ENCODE measurements around the gene CROCC2. TPM values are rescaled to one million over a fixed set of nuclear protein-coding genes. Genes with fewer than 3 reads are reported as not detected.

Gene CROCC2
- total RNA-seq, 1 experiment from 2014 or later, result not detected

GRCh38 chr2:240858321-240858720, 47.8 kb upstream of the CROCC2 start:
- Histone ChIP-seq H3K27me3 (ENCODE audit: insufficient read depth, low read length) (no peaks in the 10 kb centered on the region), H3K4me3 (replicated peaks in 1 of 2; ENCODE audit: low read depth in 1 of 2, low read length in 2 of 2) (no peak overlapping the region), H3K9me3 (ENCODE audit: control insufficient read depth in 1 of 2, insufficient read depth in 1 of 2, low read depth in 1 of 2, low read length in 2 of 2) (no peaks in the 10 kb centered on the region; a peak in 2 of 4 replicates), H3K27ac (ENCODE audit: low read depth, low read length) (no peak overlapping the region), H3K9ac (ENCODE audit: low read length) (no peak overlapping the region), H4K20me1 (ENCODE audit: insufficient read depth) (no peaks in the 10 kb centered on the region), H3K79me2 (ENCODE audit: insufficient read depth, low read length) (no peaks in the 10 kb centered on the region), H2AFZ (ENCODE audit: low read depth, low read length, poor library complexity, severe bottlenecking) (no peak overlapping the region), H3K4me1 (ENCODE audit: control insufficient read depth in 1 of 2, insufficient read depth in 2 of 2, low read length in 2 of 2) (no peaks in the 10 kb centered on the region), H3K36me3 (ENCODE audit: control insufficient read depth in 1 of 2, insufficient read depth in 2 of 2, low read length in 2 of 2) (no peaks in the 10 kb centered on the region), H3K4me2 (ENCODE audit: low read length) (no peak overlapping the region), H3K9me2 (ENCODE audit: insufficient read depth) (no peaks in the 10 kb centered on the region)
- DNase-seq (ENCODE audit: low read depth, low spot score) (no peak), ATAC-seq (no peak)
- ChIA-PET POLR2A (no interaction called here), RAD21 (ENCODE audit: low non-redundant PET in 1 of 2, low total read pairs in 2 of 2, uncharacterized antibody in 2 of 2, unreplicated experiment in 2 of 2) (no interaction called here), CTCF (no interaction called here)
- no peak for TF ChIP-seq POLR2A (IDR thresholded peaks at IDR 0.05; ENCODE audit: borderline replicate concordance, extremely low read depth, insufficient read depth, insufficient read length)
- TF ChIP-seq RAD21 (IDR thresholded peaks at IDR 0.05; ENCODE audit: low read depth), result no peak
- TF ChIP-seq CBX3 (IDR thresholded peaks at IDR 0.05; ENCODE audit: low read depth), result no peak
- TF ChIP-seq EZH2phosphoT487 (IDR thresholded peaks at IDR 0.05; ENCODE audit: borderline replicate concordance), result no peak
- TF ChIP-seq MAX (IDR thresholded peaks at IDR 0.05), result no peak
- no peak for TF ChIP-seq SIN3A (IDR thresholded peaks at IDR 0.05; ENCODE audit: low read depth)
- no peak for TF ChIP-seq EGR1 (IDR thresholded peaks at IDR 0.05; ENCODE audit: low read depth)
- TF ChIP-seq ZFX (IDR thresholded peaks at IDR 0.05), result no peak
- no peak for TF ChIP-seq SP1 (IDR thresholded peaks at IDR 0.05; ENCODE audit: low read depth)
- TF ChIP-seq ATF3 (IDR thresholded peaks at IDR 0.05), result no peak
- TF ChIP-seq CEBPB (IDR thresholded peaks at IDR 0.05; ENCODE audit: low read depth), result no peak
- no peak for TF ChIP-seq TCF7L2 (IDR thresholded peaks at IDR 0.05; ENCODE audit: borderline replicate concordance, extremely low read depth, insufficient read depth, insufficient read length)
- no TSS peak for BruUV-seq (replicated peaks)
- intact Hi-C loops (cut with micrococcal nuclease), result loop anchor here (10.0 kb wide), 1 partner anchor 216 kb away; no protein-coding TSS in a partner anchor

GRCh38 chr2:240858871-240859270, 47.3 kb upstream of the CROCC2 start:
- no peaks in the 10 kb centered on the region for H4K20me1 ChIP-seq (ENCODE audit: insufficient read depth)
- ChIA-PET RAD21 (ENCODE audit: low non-redundant PET in 1 of 2, low total read pairs in 2 of 2, uncharacterized antibody in 2 of 2, unreplicated experiment in 2 of 2) (no interaction called here), POLR2A (no interaction called here), CTCF (no interaction called here)
- H3K36me3 ChIP-seq (ENCODE audit: control insufficient read depth in 1 of 2, insufficient read depth in 2 of 2, low read length in 2 of 2), result no peaks in the 10 kb centered on the region
- no peak for TF ChIP-seq EZH2phosphoT487 (IDR thresholded peaks at IDR 0.05; ENCODE audit: borderline replicate concordance)
- TF ChIP-seq ATF3 (IDR thresholded peaks at IDR 0.05), result no peak
- no peak for TF ChIP-seq YY1 (IDR thresholded peaks at IDR 0.05; ENCODE audit: extremely low read depth, insufficient replicate concordance, low read depth, low read length)
- TF ChIP-seq ZBTB33 (IDR thresholded peaks at IDR 0.05; ENCODE audit: extremely low read depth, insufficient replicate concordance, low read length), result no peak
- TF ChIP-seq SP1 (IDR thresholded peaks at IDR 0.05; ENCODE audit: low read depth), result no peak
- no peak for TF ChIP-seq POLR2A (IDR thresholded peaks at IDR 0.05; ENCODE audit: borderline replicate concordance, extremely low read depth, insufficient read depth, insufficient read length)
- no peak for TF ChIP-seq EZH2 (IDR thresholded peaks at IDR 0.05)
- no peak for ATAC-seq
- H3K9ac ChIP-seq (ENCODE audit: low read length), result no peak overlapping the region
- H3K27me3 ChIP-seq (ENCODE audit: insufficient read depth, low read length), result peaks cover 5% of the 10 kb centered on the region; the same call in 1 of the 2 replicates
- H3K9me3 ChIP-seq (ENCODE audit: control insufficient read depth in 1 of 2, insufficient read depth in 1 of 2, low read depth in 1 of 2, low read length in 2 of 2), result no peaks in the 10 kb centered on the region; a peak in 1 of 4 replicates
- no peak overlapping the region for H3K27ac ChIP-seq (ENCODE audit: low read depth, low read length)
- intact Hi-C loops (cut with micrococcal nuclease), result loop anchor here (10.0 kb wide), 1 partner anchor 216 kb away; no protein-coding TSS in a partner anchor
- no peaks in the 10 kb centered on the region for H3K9me2 ChIP-seq (ENCODE audit: insufficient read depth)
- H3K4me3 ChIP-seq (replicated peaks in 1 of 2; ENCODE audit: low read depth in 1 of 2, low read length in 2 of 2), result no peak overlapping the region
- H3K79me2 ChIP-seq (ENCODE audit: insufficient read depth, low read length), result no peaks in the 10 kb centered on the region
- no peak overlapping the region for H2AFZ ChIP-seq (ENCODE audit: low read depth, low read length, poor library complexity, severe bottlenecking)
- no peak overlapping the region for H3K4me2 ChIP-seq (ENCODE audit: low read length)
- no peak for DNase-seq (ENCODE audit: low read depth, low spot score)
- H3K4me1 ChIP-seq (ENCODE audit: control insufficient read depth in 1 of 2, insufficient read depth in 2 of 2, low read length in 2 of 2), result no peaks in the 10 kb centered on the region
- BruUV-seq (replicated peaks), result no TSS peak
